ENCODE results near the gene NDUFAB1.
"Not testable (repeated sequence)": the region's sequence is repeated elsewhere in the genome, so short reads cannot be mapped to it uniquely, and the experiment has no call there.

NDUFAB1 gene

GRCh38 chr16:23549938-23550337, 46.2 kb downstream of the NDUFAB1 start:
- DNase-seq = no peak

GRCh38 chr16:23544436-23544835, 51.7 kb downstream of the NDUFAB1 start:
- DNase-seq = no peak

GRCh38 chr16:23540817-23541178, 55.3 kb downstream of the NDUFAB1 start:
- DNase-seq = not testable (repeated sequence)

GRCh38 chr16:23539984-23540816, 55.9 kb downstream of the NDUFAB1 start:
- DNase-seq = no peak

- no peak for DNase-seq
Observed at GRCh38 chr16:23538919-23539278, 57.2 kb downstream of the NDUFAB1 start.

DNA sequence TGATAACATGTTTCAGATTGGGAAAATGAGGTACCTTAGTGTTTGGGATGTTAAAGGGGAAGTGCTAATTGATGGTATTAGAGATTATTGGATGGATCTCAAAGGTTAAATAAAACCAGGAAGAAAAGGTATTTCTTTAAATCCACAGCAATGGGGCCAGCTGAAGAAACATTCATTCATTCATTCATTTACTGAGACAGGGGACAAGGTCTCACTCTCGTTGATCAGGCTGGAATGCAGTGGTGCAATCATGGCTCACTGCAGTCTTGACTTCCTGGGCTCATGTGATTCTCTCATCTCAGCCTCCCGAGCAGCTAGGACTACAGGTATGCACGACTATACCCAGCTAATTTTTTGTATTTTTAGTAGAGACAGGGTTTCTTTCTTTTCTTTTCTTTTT, 58.7 kb downstream of the NDUFAB1 start:
- DNase-seq = no peak

GRCh38 chr16:23535901-23536300, 60.2 kb downstream of the NDUFAB1 start:
- DNase-seq = no peak

DNA sequence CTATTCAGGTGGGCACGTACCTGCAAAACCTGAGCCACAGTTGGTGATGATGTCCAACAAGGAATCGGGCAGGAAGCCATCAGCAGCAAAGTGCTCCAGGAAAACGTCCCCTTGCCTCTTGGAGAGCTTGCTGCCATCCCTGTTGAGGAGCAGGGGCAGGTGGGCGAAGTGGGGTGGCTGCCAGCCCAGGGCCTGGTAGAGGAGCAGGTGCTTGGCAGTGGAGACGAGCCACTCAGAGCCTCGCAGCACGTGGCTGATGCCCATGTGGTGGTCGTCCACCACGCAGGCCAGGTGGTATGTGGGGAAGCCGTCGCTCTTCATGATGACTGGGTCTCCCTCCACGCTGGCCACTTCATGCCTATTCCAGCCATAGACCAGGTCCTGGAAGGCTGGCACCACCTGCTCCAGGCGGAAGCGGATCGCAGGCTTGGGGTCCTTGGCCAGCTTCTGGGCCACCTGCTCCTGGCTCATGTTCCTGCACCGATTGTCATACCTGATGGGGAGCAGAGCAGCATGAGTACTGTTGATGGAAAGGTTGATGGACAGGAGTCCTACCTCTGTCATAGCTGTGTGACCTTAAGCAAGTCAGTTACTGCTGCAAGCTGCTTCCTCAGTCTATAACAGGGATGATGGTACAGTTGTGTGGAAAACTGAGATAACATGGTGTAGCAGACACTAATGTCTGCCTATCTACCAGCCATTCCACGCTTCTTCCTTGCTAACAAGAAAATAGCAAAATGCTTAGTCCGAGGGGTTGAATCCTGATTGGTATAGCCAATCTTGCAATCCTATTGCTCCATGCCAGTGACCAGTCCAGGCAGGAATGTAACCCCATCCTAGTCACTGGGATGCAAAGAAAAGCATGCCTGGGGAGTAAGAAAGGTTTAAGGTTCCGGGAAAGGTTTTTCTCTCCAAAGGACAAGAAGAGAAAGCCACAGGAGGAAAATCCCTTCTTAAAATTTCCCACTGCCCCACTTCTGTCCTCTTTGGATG, 61.0 kb downstream of the NDUFAB1 start:
- DNase-seq = no peak

GRCh38 chr16:23532448-23532847, 63.7 kb downstream of the NDUFAB1 start:
- DNase-seq = no peak
